ENCODE measurements around the gene TENM4.

Gene TENM4

DNA sequence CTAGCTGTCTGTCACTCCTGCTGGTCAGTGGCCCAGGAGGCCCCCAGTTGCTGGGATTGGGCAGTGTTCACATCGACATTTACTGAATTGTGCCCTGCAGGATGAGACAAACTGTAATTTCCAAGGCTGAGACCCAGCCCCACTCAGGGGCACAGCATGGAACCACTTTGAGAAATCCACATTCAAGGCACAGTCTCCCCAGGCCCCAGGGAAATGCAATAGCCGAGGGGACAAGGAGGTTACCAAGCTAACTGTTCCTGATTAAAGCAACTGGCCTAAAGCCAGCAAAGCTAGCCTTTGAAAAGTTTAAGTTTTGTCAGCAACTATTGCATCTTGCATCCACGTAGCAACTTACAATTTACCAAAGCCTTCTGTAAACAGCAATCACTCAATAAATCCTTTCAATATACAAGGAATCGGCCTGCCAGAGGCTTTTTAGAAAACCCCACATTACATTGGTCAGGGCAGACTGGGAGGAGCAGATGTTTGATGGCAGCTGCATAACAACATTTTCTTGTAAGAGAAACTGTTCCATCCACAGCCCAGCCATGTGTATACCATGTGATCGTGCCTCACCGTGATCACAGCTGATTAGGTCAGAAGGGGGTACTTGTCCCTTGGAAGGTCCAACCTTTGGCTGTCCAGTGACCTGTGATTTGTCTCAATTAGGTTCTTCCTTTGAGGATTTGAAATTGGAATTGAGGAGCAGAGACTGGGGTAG lies 103.9 kb downstream of the TENM4 start:
- no peak for DNase-seq

DNA sequence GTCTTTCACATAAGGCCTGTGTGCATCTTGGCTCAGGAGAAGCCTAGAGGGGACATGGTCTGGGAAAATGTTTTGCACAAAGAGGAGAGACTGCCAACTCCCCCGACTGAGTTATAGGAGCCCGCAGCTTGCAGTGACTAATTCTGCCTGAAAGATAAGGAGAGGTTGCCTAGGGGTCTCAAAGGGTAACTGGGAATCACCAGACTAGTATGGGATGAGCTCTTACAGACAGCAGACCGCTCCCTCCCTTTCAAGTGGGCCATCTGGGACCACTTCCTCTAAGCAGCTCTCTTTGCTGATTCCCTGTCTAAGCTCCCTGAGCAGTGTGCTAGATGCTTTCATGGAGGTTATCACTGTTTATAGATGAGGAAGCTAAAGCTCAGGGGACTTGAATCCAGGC lies 105.1 kb downstream of the TENM4 start:
- DNase-seq: no peak

DNA sequence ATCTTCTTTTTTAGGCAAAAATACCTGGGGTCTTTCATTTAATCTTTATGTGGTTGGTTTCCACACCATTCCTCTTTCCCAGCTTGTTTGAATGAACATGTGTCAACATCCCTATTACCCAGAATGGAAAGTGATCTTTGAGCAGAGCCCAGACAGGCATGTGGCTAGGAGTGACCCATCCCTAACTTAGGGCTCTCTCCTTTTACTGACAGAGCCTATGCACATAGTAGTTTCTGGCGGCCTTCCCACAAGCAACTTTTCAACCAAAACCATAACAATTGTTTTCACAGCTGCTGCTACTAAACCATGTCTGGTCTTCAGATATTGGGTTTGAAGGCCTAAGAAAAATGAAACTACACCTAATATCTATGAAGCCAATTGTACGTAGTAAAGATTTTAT lies 107.5 kb downstream of the TENM4 start:
- DNase-seq: no peak

DNA sequence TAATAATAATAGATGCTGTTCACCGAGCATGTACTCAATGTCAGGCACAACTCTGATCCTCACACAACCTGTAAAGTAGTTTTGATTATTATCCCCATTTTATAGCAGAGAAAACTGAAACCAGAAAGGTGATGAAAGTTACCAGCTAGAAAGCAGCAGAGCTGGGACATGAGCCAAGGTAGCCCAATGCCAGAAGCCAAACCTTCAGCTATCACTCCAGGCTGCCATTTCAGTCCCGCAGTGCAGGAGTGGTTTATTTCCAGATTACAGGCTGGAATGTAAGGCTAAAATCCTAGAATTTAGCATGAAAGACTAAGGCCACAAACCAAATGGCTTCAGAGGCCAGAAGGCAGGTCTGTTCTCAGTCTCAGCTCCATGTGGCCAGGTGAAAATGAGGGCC lies 108.8 kb downstream of the TENM4 start:
- DNase-seq: no peak

DNA sequence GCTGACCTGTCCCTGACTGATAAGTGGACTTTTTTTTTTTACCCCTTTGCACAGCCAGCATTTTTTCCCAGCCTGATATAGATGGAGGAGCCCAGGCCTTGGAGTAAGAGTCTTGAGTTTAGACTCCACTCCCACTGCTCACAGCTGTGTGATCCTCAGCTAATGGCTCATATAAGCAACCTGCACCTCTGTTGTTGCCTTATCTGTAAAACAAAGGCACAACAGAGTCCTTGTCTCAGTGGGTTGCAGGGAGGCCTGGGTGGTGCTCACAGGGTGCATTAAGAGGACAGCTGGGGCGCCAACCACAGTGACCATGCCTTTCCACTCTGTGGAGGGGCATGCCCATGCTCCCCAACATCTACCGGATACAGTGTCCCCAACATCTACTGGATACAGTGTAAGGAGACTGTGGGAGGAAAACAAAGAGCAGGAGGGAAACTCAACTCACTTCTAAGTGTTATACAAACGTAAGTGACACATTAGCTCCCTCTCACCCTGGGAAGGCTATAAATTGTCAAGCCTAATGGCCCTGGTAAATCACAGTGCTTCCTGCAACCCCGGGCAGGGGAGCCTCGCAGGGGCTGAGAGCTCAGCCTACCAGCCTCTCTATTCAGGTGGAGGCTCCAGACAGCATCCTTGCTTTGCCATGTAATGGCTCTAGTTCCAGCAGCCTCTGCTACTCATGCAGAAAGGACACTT lies 109.5 kb downstream of the TENM4 start:
- DNase-seq: no peak

DNA sequence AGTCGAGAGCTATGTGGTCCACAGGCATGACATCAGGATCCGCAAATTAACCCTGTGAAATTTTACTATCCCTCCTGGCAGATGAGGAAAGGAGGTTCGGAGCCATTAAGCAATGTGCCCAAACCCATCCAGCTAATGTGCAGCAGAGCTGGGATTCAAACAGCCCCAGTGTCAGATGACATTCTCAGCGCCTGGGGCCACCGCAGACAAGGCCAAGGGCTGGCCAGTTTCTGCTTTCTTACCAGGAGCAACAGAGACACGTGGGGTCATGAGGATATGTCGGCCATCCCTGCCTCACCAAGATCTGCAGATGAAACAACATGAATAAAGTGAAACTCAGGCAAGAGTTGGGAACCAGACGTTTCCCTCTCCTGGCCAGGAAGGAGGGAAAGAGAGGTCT lies 110.2 kb downstream of the TENM4 start:
- no peak for DNase-seq

DNA sequence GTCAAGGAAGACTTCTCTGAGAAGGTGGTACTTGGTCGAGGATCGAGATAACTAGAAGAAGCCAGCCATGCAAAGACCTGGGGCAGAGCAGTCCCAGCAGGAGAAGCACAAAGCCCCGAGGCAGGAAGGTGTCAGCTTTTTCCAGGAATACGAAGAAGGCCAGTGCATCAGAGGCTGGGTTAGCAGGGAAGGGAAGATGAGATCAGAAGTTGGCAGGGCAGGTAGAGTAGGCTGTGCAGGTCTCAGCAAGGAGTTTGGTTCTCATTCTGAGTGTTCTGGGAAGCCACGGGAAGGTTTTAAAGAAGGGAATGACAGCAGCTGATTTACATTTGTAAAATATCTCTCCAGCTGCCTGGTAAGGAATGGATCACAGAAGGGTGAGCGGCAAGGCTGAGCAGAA lies 111.3 kb downstream of the TENM4 start:
- DNase-seq: no peak

DNA sequence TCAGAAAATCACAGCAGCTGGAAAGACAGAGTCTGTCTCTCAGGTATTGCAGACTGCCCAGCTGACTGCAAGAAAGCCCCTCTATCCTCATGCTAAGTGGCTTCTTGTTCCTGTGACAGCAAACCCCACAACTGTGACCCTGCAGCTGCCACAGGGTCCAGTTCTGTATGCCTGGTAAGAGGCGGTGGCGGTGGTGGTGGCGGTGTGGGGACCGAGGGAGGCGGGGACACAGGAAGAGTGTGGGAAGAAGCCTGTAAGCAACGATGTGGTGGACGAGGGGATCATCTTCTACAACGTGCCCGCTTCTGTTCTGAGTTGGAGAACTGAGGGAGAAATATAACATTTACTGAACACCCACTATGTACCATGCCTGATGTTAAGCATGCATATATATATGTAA lies 112.4 kb downstream of the TENM4 start:
- no peak for DNase-seq

DNA sequence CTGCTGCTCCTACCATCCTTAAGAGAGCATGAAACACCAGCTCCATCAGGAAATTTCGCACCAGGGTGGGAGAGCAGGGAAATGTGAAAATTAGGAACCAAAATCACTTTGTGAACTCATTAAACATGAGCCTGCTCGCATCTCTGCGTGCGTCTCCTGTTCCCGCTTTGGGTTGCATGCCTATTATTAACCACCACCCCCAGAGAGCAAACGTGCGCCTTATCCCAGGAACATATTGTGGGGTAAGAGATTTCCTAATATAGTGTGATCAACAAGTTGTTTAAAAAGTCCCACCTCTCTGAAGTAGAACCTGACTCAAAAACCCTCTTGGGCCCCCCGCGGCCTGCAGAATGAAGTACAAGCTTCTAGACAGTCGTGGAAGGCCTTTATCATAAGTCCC lies 115.0 kb downstream of the TENM4 start:
- DNase-seq: no peak

DNA sequence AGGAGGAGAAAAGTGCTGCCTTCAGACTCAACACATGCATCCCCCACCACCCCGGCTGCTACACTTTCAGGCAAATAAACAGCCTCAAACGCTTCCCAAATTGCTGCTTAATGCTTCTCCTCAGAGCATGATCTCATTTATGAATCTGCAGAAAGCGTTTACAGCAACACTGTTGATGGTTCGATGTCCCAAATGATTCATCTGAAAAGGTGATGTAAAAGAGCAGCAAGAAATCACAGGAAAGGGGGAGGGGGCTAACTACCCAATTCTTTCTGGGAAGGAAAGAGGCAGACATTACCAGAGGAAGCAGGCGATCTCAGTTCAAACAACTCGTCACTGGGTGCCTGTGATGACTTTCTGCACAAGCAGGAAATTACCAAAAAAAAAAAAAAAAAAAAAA lies 119.6 kb downstream of the TENM4 start:
- no peak for DNase-seq

DNA sequence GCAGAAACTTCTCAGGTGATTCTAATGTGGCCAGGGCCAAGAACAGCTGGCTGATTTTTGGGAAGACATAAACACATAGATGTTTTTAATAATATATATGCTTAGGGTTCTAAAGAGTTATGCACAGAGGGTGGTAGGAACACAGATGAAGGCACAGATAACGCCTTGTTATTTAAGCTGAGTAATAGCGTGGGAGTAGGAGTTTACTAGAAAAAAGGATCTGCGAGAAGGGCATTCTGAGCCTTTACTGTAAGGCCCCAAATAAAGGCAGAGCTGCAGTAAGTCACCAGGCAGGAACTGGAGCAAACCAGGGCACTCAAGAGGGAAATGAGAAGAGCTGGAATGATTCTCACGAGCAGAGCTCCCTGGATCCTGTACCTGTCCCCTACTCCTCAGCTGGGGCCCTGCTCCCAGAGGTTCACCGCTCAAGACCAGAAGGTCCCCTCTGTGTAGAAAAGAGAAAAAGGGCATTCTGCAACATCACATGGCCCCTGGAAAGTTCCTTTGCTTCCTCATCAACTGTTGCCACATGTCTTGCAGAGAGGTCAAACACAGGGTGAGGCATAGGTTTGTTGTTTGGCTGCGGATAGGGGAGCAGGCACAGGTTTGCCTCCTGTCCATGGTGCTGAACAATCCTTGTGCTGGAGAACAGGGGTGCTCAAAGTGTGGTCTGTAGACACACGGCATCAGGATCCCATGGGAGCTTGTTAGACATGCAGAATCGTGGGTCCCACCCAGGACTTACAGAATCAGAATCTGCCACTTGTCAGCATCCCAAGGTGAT lies 125.7 kb downstream of the TENM4 start:
- DNase-seq: no peak

DNA sequence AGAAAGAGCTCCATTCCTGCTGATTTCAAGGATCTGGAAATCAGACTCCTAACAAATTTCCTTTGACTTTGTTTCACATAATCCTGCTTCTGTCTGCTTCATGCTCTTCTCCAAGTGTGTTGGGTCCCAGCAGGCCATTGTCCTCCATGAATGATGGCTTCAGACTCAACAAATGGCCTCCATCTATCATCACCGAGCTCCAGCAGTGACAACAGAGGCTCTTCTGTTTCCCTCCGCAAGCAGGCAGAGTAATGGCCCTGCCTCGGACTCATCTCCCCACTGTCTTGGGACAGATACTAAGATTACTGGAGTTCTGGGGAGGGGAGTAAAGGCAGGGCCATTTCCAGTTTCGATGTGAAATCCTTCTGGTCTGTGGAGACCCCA lies 127.3 kb downstream of the TENM4 start:
- DNase-seq: no peak

DNA sequence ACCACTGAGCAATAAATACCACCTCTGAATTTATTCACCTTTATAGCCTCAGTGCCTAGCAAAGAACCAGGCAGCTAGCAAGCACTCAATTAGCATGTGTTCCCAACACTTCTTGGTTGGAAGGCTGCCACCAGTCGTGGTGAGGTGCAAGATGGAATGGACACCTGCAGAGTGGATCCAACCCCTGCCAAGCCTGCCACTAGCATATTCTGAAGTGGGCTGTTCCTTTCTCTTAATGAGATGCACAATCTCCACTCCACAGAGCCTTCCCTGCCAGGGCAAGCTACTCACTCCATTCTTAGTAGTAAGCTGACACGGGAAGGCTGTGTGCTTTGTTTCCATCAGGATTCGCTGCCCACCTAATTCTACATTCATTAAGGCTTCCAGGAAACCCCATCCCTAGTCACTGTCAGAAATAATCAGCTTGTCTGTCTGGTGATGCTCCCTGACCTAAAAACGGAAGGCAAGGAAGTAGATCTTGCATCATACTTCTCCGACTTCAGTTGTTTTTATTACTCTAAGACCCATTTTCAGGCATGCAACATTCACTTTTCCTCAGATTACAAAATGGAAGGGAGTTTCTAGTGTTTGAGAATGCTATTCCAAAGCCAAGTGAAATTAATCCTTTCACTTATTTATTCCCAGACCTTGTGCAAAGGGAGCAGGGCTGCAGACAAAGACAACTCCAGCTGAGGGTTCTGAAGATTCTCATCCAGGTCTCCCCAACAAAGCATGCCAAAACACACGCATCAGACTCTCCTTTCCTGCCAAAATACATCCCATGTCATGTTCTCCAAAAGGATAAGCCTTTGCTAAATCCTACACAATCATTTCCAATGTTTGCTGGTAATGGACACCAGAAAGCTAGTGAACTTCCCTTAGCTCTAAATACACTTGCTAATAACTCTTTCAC lies 128.0 kb downstream of the TENM4 start:
- DNase-seq: peak; percentile 30

DNA sequence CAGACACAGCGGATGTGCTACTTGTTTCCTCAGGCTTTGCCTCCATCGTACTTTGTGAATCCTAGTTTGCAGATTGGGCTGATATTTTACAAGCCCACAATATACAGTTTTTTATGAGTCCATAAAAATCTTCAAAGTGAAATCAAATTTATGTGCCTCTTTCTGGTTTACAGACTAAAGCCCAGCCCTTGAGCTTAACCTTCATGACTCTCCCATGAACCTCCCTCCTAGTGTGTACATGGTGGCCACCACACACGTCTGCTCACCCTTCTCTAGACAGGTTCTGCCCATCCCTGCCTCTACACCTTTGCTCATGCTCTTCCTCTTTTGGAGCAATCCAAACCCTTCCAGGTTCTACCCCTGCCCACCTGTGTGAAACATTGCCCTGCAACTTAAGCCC lies 129.4 kb downstream of the TENM4 start:
- no peak for DNase-seq

DNA sequence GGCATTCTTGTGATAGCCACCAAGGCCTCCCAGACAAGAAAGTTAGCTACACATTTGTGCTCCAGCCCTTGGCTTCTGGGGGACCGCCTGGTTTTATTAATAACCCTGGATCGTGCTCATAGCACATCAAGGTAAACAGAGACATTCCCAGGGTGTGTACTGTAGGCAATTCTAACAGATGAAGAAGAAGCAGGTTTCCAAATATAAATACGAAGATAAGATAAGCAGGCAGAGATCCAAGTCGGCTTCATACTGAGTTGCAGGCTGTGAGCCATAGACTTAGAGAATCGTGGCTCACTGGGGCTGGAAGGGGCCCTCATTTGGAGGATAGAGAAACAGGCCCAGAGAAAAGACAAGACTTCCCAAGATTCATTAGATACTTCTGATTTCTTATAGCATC lies 131.4 kb downstream of the TENM4 start:
- DNase-seq: no peak

DNA sequence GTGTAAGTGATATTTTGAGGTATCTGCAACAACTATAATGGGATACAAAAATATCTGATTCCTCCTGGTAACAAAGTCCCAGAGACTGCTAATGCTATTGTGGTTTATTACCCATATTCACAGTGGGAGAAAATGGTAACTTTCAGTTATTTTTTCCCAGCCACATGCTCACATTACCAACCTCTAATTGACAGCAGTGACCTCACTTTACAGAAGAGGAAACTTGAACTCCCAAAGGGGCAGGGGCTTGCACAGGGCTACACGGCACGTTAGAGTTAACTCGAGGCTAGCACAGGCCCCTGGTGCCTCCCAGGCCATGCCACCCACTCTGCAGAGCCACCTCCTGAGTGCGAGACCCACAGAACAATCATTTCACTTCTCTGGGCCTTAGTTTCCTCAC lies 132.4 kb downstream of the TENM4 start:
- DNase-seq: no peak

DNA sequence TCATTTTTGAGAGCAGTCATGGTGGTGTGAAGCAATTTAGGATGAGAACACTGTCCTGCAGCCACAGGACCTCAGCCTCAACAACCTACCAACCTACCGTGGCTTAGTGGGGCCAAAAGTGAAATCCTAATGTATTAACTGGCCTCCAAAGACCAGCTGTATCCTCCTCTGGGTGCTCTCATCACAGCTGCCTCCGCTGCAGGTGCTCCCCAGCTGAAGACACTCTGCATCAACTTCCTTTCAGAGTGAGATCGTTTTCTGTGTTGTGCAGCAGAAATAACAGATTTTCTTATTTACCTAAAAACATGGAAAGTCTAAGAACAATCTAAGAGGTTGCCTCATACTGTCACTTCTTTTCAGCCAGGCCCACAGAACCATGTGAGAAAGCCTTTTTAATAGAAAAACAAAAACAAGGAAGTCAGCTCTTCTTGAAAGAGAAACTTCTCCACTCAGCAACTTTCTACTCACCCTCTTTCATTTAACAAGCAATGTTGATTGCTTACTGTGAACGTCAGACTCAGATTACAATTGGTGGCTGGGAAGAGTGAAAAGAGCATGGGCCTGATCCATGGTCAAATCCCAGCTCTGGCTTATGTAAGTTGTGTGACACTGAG lies 136.1 kb downstream of the TENM4 start:
- DNase-seq: no peak

DNA sequence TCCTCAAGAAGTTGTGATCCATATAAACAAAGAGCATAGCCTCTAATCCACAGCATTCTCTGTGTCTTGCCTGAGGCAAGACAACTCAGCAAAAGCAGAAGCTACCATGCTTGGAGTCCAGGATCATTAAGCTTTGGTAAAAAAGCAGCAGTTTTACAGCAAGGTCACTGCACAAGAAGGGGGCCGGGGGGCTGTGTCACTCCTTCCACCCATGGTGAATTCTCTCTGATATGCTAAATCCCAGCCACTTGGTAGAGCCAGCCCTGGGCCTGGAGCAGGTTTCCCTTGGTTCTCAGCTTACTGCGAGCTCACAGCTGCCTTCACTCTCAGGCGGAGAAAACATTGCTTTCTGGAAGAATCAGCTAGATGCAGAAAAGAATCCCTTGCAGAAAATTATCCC lies 144.7 kb downstream of the TENM4 start:
- DNase-seq: no peak

DNA sequence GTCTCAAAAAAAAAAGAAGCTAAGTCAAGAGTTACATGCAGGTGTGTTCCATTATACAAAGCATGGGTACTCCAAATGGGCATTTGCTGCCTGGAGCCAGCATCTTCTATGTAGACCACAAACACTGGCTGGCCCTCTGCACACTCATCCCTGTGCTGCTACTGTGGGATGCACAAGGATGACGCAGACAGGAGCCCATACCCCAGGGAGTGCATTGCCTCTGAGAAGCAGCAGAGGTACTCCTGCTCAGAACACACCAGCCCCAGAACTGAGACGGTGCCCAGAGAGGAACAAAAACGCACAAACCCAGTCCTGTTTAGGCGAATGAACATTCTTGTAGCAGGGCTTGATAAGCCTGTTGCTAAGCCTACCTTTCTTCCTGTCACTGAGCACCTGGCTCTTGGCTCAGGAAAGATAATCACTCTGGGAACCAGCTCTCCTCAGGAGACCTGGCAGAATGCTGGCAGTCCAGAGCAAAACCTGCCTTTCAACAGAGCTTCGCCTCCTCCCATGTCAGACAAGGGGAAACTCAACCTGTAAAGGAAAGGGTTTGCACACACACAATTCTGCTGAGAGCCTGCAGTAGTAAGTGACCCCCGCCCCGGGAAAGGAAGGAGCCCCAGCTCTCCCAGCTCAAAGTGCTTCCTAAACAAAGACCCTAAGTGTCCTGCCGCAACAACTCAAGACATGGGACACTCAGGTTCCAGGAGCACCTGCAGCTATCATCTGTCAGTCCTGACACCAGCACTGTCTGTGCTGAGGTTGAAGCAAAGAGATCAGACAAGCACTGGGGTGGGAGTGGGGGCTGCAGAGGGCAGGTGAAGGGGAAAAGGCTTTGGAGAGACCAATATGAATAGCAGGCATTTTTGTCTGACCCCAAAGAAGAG lies 145.7 kb downstream of the TENM4 start:
- DNase-seq: no peak

DNA sequence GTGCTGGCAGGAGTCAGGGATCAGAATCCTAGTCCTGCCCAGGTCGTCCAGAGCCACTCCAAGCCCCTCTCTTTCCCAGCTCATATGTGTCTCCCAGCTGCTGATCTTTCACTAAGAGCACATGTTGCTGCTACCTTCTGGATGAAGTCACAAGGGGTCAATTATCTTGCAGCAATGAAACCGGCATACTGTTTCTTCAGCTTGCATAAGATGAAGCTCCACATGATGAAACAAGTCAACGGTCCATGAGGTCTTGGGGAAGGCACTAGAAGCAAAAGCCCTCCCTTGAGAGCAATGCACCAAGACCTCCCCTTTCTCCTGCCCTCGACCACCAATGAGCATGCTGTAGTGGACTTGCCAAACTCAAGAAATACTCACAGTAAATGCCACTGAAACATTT lies 148.9 kb downstream of the TENM4 start:
- DNase-seq: no peak

DNA sequence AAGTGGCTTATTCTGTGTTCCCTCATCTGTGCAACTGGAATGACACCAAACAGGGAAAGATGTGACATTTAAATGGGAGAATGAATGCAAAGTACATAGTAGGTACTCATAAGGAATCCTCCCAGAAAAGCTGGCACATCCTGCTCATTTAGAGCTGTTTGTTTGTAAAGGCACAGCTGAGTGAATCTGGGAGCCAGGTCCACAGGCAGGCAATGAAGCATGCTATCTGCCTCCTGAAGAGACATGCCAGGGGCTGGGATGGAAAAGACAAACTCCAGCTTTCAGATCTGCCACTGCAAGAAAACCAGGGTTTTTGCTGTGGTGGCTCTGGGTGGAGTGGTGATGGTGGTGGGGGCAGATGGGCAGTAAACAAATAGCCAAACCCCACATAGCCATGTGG lies 150.1 kb downstream of the TENM4 start:
- no peak for DNase-seq

DNA sequence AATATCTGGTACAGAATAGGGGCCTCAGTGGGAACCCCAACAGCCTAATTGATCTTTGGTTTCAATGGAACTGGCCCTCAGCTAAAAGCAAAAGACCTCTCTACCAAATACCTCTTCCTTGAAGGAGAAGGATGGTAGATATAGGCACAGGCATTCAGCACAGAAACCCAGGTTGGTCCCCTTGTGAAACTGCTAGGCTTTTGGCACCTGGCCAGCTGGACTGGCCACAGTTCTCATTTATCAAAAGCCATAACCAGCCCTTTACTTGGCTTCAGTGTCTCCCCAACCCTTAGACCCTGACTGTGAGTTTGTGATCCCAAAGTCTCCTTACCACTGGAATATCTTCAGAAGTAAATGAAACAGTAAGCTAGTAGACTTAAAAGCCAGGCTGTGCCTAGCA lies 152.9 kb downstream of the TENM4 start:
- DNase-seq: no peak

All from right hindlimb (tissue), 1 donor.